Stimulated activated naive CD8-positive, alpha-beta T cell treated with anti-CD3 and anti-CD28 coated beads, Interleukin-15, amount 100 ng/mL, for 72 hours (primary cell): ENCODE results near the gene ASTN2.

Experiments
- ATAC-seq: fragments of 150-1000 bp; cut with Tn5 transposase; 2 replicates; pipeline ENCODE4 v1.10.0; 2021; ENCODE audit warnings: mild to moderate bottlenecking, moderate library complexity
- DNase-seq, 2 donors: peaks; one replicate each; pipeline ENCODE4 v3.0.0; 2021 to 2022
- H3K27ac Mint-ChIP-seq, 2 donors: one replicate each; pipeline ENCODE4 v1.8.0; 2022; ENCODE audit warnings: mild to moderate bottlenecking in 2 of 2, mixed read lengths in 2 of 2, moderate library complexity in 2 of 2
- H3K27me3 Mint-ChIP-seq: one replicate; pipeline ENCODE4 v1.8.0; 2022; ENCODE audit warnings: mixed read lengths
- H3K4me1 Mint-ChIP-seq: one replicate; pipeline ENCODE4 v1.8.0; 2022; ENCODE audit warnings: mild to moderate bottlenecking, mixed read lengths
- H3K4me3 Mint-ChIP-seq, 2 donors: one replicate each; pipeline ENCODE4 v1.8.0; 2022; ENCODE audit warnings: mild to moderate bottlenecking in 2 of 2, mixed read lengths in 2 of 2, moderate library complexity in 1 of 2
- H3K9me3 Mint-ChIP-seq, 2 donors: one replicate each; pipeline ENCODE4 v1.8.0; 2022; ENCODE audit warnings: mixed read lengths in 2 of 2

The ASTN2 gene

GRCh38 chr9:117355542-117355941, 59.3 kb downstream of the ASTN2 start:
- Mint-ChIP-seq H3K4me3 (no peak overlapping the region), H3K27ac (no peak overlapping the region), H3K27me3 (no peaks in the 10 kb centered on the region), H3K4me1 (no peaks in the 10 kb centered on the region), H3K9me3 (peaks cover 5 to 8% of the 10 kb centered on the region in 2 donors)
- no peak for DNase-seq
- ATAC-seq = no peak

GRCh38 chr9:117354997-117355396, 59.9 kb downstream of the ASTN2 start:
- ATAC-seq (no peak), DNase-seq (no peak)
- H3K4me1 Mint-ChIP-seq = no peaks in the 10 kb centered on the region
- no peak overlapping the region for H3K4me3 Mint-ChIP-seq
- no peak overlapping the region for H3K27ac Mint-ChIP-seq
- peaks cover 5 to 8% of the 10 kb centered on the region in 2 donors for H3K9me3 Mint-ChIP-seq
- no peaks in the 10 kb centered on the region for H3K27me3 Mint-ChIP-seq

DNA sequence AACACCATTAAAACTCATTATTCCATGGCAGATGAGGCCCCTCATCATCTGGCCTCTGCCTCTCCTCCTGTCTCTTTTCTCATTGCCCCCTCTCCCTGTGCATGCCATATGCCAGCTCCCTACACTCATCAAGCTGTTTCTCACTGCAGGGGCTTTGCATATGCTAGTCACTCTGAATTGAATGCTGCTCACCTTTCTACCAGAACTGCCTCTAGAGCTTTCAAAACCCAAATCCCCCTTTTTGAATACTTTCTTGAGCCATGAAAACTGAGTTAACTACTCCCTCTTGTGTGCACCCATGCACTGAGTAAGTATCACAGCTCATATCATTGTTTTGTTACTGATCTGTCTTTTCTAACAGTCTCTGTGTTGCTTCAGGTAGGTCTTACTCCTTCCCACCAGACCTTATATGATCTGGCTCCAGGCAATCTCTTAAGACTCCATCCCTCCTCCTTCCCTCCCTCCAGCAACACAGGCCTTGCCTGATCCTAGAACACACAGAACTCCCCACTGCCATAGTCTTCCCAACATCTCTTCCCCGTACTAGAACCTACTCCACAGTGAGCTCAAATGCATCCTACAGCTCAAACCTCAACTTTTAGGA, 60.5 kb downstream of the ASTN2 start:
- ATAC-seq = no peak

DNA sequence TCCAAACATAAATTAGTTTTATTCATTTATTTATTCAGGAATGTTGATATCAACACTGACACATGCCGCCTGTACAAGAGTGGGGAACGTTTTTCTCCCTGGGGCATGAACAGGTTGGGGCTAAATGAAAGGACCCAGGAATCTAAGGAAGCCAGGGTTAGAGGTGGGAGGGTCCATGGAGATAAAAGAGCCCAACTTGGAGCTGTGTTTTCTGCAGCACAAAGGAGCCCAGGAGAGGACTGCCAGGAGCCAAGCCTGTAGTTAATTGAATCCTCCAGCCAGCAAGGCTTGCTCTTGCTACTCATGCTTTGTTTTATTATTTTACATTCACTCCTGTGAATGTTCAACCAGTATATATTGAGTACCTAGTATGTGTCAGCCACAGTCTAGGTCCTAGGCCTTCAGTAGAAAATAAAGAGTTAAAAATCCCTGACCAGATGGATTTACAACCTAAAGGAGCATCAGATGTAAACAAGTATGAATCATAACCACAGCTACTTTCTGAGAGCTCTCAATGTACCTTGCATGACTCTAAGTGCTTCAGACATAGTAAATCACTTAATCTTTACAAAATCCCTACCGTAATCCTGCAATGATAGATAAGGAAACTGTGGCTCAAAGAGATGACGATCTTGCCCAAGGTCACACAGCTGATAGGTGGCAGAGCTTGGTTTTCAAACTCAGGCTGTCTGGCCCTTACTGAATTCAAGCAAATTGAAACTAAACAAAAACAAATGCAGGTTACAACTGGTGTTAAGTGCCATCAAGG, 69.8 kb downstream of the ASTN2 start:
- DNase-seq (no peak), ATAC-seq (no peak)
- H3K4me3 Mint-ChIP-seq = no peak overlapping the region
- no peak overlapping the region for H3K27ac Mint-ChIP-seq
- H3K9me3 Mint-ChIP-seq = peaks cover 0 to 10% of the 10 kb centered on the region in 2 donors
- H3K27me3 Mint-ChIP-seq = no peaks in the 10 kb centered on the region
- H3K4me1 Mint-ChIP-seq = no peaks in the 10 kb centered on the region

More for the DNA sequence above, 60.5 kb downstream of the ASTN2 start:
- Mint-ChIP-seq H3K4me3 (no peak overlapping the region), H3K4me1 (no peaks in the 10 kb centered on the region), H3K27ac (no peak overlapping the region), H3K27me3 (no peaks in the 10 kb centered on the region), H3K9me3 (peaks cover 8% of the 10 kb centered on the region in 2 donors)
- DNase-seq = no peak

GRCh38 chr9:117343427-117343826, 71.4 kb downstream of the ASTN2 start:
- peak; percentile 33 for ATAC-seq
- H3K9me3 Mint-ChIP-seq = peaks cover under 1 to 2% of the 10 kb centered on the region in 2 donors
- H3K4me1 Mint-ChIP-seq = no peaks in the 10 kb centered on the region
- no peak for DNase-seq
- H3K27ac Mint-ChIP-seq = no peak overlapping the region
- H3K27me3 Mint-ChIP-seq = peaks cover 2% of the 10 kb centered on the region
- no peak overlapping the region for H3K4me3 Mint-ChIP-seq

GRCh38 chr9:117341151-117341550, 73.7 kb downstream of the ASTN2 start:
- DNase-seq (no peak), ATAC-seq (no peak)
- Mint-ChIP-seq H3K4me3 (no peak overlapping the region), H3K4me1 (no peaks in the 10 kb centered on the region), H3K27me3 (peaks cover 7% of the 10 kb centered on the region), H3K27ac (no peak overlapping the region), H3K9me3 (peaks cover 5 to 7% of the 10 kb centered on the region in 2 donors)

GRCh38 chr9:117340422-117340821, 74.4 kb downstream of the ASTN2 start:
- H3K27ac Mint-ChIP-seq = no peak overlapping the region
- H3K4me1 Mint-ChIP-seq = no peaks in the 10 kb centered on the region
- DNase-seq (no peak), ATAC-seq (no peak)
- H3K27me3 Mint-ChIP-seq = peaks cover 7% of the 10 kb centered on the region
- peaks cover 5 to 7% of the 10 kb centered on the region in 2 donors for H3K9me3 Mint-ChIP-seq
- no peak overlapping the region for H3K4me3 Mint-ChIP-seq

DNA sequence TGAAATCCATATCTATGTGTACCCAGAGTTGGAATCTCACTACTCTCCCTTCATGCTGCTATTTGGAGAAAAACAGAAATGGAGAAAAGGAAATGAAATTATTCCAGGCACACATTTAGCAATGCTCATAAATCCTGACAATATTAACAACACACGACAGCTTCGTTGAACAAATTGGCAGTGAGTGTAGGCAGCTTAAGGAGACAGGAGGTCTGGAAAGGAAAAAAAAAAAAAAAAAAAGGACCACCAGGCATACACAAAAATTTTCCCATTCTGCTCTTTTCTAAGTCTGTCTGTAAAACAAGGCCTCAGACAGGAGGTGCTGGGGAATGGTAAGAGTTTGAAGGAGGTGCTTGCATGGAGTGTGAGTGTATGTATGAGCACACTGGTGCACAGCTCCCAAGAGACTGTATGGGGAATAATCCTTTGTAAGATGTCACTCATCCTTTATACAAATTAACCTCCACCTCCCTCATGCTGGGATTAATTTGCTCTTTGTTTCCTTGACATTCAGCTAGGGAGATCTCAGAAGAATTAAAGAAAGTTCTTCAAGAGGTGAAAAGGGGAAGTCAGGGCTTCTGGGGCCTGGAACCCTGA, 78.9 kb downstream of the ASTN2 start:
- Mint-ChIP-seq H3K4me1 (no peaks in the 10 kb centered on the region), H3K27ac (no peak overlapping the region), H3K27me3 (peaks cover 7% of the 10 kb centered on the region), H3K4me3 (no peak overlapping the region), H3K9me3 (peaks cover 5 to 19% of the 10 kb centered on the region in 2 donors)
- ATAC-seq = no peak
- DNase-seq = no peak

GRCh38 chr9:117334101-117334500, 80.8 kb downstream of the ASTN2 start:
- DNase-seq (no peak), ATAC-seq (no peak)
- Mint-ChIP-seq H3K9me3 (peaks cover 5 to 19% of the 10 kb centered on the region in 2 donors), H3K27ac (no peak overlapping the region), H3K4me3 (no peak overlapping the region), H3K4me1 (no peaks in the 10 kb centered on the region), H3K27me3 (peaks cover 7% of the 10 kb centered on the region)

- no peak overlapping the region for H3K4me3 Mint-ChIP-seq
These were observed 89.0 kb downstream of the ASTN2 start for GRCh38 chr9:117325831-117326230.

GRCh38 chr9:117325110-117325731, 89.6 kb downstream of the ASTN2 start:
- ATAC-seq = no peak
- Mint-ChIP-seq H3K27ac (peak overlapping the region in 1 of 2 donors; percentile 1), H3K4me3 (no peak overlapping the region), H3K27me3 (peaks cover 20% of the 10 kb centered on the region), H3K9me3 (peaks cover 11 to 18% of the 10 kb centered on the region in 2 donors), H3K4me1 (no peaks in the 10 kb centered on the region)
- no peak for DNase-seq

More at GRCh38 chr9:117325831-117326230, 89.0 kb downstream of the ASTN2 start:
- Mint-ChIP-seq H3K4me1 (no peaks in the 10 kb centered on the region), H3K27me3 (peaks cover 20% of the 10 kb centered on the region), H3K27ac (no peak overlapping the region), H3K9me3 (peaks cover 11 to 18% of the 10 kb centered on the region in 2 donors)
- ATAC-seq (no peak), DNase-seq (no peak)

- Mint-ChIP-seq H3K9me3 (peaks cover 11 to 18% of the 10 kb centered on the region in 2 donors), H3K27me3 (peaks cover 20% of the 10 kb centered on the region), H3K4me1 (no peaks in the 10 kb centered on the region), H3K27ac (peak overlapping the region in 1 of 2 donors; percentile 90), H3K4me3 (no peak overlapping the region)
- DNase-seq (no peak), ATAC-seq (no peak)
These were observed 91.5 kb downstream of the ASTN2 start for GRCh38 chr9:117323390-117323789.

DNA sequence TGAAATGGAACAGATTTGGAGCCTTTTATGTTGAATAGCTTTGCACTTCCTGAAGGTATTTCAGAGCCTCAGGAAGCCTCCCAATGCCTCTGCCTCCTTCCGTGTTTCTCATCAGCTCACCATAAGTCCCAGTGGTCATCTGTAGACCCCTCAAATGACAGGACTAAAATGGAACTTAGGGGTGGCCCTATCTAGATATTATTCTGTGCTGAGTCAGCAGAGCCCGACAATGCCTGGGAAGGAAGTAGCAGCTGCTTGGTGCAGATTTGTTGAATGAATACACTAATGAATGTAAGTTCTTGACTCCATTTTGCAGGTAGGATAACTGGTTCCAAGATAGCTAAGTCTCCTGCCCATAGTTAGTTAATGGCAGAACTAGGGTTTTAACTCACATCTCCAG, 97.7 kb downstream of the ASTN2 start:
- Mint-ChIP-seq H3K4me3 (no peak overlapping the region), H3K27ac (no peak overlapping the region), H3K9me3 (no peaks in the 10 kb centered on the region), H3K4me1 (no peaks in the 10 kb centered on the region), H3K27me3 (peaks cover 15% of the 10 kb centered on the region)
- no peak for ATAC-seq
- DNase-seq = no peak

DNA sequence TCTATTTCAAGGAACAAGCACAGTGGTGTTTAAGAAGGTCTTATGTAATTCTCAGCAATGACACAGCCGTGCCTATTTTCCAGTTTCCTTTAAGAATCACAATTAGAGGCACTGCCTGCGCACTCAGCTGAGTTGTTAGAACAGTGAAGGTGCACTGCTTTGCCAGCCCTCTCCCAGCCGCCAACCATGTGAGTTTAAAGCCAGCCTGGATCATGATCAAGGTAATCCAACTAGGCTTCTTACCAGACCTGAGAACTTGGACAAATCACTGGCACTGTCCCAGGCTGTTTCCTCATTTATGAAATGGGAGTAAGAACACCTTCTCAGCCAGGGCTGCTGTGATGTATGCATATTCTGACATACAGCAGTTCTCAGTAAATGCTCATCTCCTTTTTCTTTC, 99.6 kb downstream of the ASTN2 start:
- ATAC-seq (no peak), DNase-seq (no peak)
- Mint-ChIP-seq H3K9me3 (peaks cover 7 to 9% of the 10 kb centered on the region in 2 donors), H3K27ac (no peak overlapping the region), H3K27me3 (peaks cover 15% of the 10 kb centered on the region), H3K4me1 (no peaks in the 10 kb centered on the region), H3K4me3 (no peak overlapping the region)

DNA sequence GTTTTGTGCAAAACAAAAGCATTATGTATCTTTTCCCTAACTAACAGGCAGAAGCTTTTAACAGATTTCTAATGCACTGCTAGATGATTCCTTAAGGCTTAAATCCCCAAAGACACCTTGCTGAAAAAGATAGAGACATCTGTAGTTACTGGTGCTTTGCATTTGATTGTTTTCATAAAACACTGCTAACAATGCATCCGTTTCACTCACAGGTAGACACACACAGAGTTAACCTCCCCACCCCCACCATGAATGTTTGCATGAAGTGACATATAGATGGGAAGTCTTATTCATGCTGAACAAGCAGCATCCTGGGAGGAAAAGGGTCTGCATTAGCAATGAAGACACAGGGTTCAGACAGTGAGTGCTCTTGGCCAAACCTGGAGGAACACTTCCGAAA, 100.9 kb downstream of the ASTN2 start:
- Mint-ChIP-seq H3K27me3 (peaks cover 15% of the 10 kb centered on the region), H3K9me3 (peaks cover 7 to 9% of the 10 kb centered on the region in 2 donors), H3K27ac (no peak overlapping the region), H3K4me3 (no peak overlapping the region), H3K4me1 (no peaks in the 10 kb centered on the region)
- DNase-seq (no peak), ATAC-seq (no peak)

- no peaks in the 10 kb centered on the region for H3K27me3 Mint-ChIP-seq
- H3K4me1 Mint-ChIP-seq = no peaks in the 10 kb centered on the region
- ATAC-seq = no peak
- H3K27ac Mint-ChIP-seq = no peak overlapping the region
- peaks cover 7 to 20% of the 10 kb centered on the region in 2 donors for H3K9me3 Mint-ChIP-seq
- DNase-seq = no peak
- no peak overlapping the region for H3K4me3 Mint-ChIP-seq
These were observed 107.2 kb downstream of the ASTN2 start for GRCh38 chr9:117307701-117308100.
